ENCODE results near the gene BCAR3.

BCAR3 gene

GRCh38 chr1:93612510-93612909 is 69.1 kb downstream of the BCAR3 start:
- DNase-seq, result no peak

GRCh38 chr1:93611668-93612067 is 70.0 kb downstream of the BCAR3 start:
- no peak for DNase-seq

- DNase-seq, result no peak
Observed at GRCh38 chr1:93609536-93609935, 72.1 kb downstream of the BCAR3 start.

GRCh38 chr1:93608187-93609109 is 73.2 kb downstream of the BCAR3 start:
- no peak for DNase-seq

- no peak for DNase-seq
Observed at GRCh38 chr1:93607814-93608186, 73.8 kb downstream of the BCAR3 start.

GRCh38 chr1:93605812-93606512 is 75.7 kb downstream of the BCAR3 start:
- no peak for DNase-seq

GRCh38 chr1:93605026-93605568 is 76.5 kb downstream of the BCAR3 start:
- DNase-seq, result no peak

- no peak for DNase-seq
Observed at GRCh38 chr1:93604411-93604810, 77.2 kb downstream of the BCAR3 start.

GRCh38 chr1:93603601-93604000 is 78.0 kb downstream of the BCAR3 start:
- DNase-seq, result no peak

GRCh38 chr1:93603106-93603505 is 78.5 kb downstream of the BCAR3 start:
- DNase-seq, result no peak

GRCh38 chr1:93602101-93602500 is 79.5 kb downstream of the BCAR3 start:
- no peak for DNase-seq

- DNase-seq, result no peak
Observed at GRCh38 chr1:93601686-93602085, 80.0 kb downstream of the BCAR3 start.

- no peak for DNase-seq
Observed at GRCh38 chr1:93600663-93601062, 81.0 kb downstream of the BCAR3 start.

- no peak for DNase-seq
Observed at GRCh38 chr1:93599479-93599878, 82.2 kb downstream of the BCAR3 start.

GRCh38 chr1:93598861-93599439 is 82.7 kb downstream of the BCAR3 start:
- DNase-seq, result no peak

- DNase-seq, result no peak
Observed at GRCh38 chr1:93598396-93598795, 83.2 kb downstream of the BCAR3 start.

- no peak for DNase-seq
Observed at GRCh38 chr1:93597709-93598108, 83.9 kb downstream of the BCAR3 start.

- no peak for DNase-seq
Observed at GRCh38 chr1:93596329-93597089, 85.1 kb downstream of the BCAR3 start.

GRCh38 chr1:93595743-93596142 is 85.9 kb downstream of the BCAR3 start:
- no peak for DNase-seq

- no peak for DNase-seq
Observed at GRCh38 chr1:93595266-93595665, 86.4 kb downstream of the BCAR3 start.

- no peak for DNase-seq
Observed at GRCh38 chr1:93594603-93594880, 87.1 kb downstream of the BCAR3 start.

GRCh38 chr1:93593854-93594602 is 87.6 kb downstream of the BCAR3 start:
- DNase-seq, result no peak

Data from GDM1 (cell line).